Endodermal cell (in vitro differentiated cells): ENCODE data around the gene FPGS. TPM values are rescaled to one million over a fixed set of nuclear protein-coding genes. Genes with fewer than 3 reads are reported as not detected.

Experiments used
- DNase-seq: peaks from one replicate; pipeline ENCODE4 v3.0.0-alpha.2; 2017
- H3K27ac ChIP-seq: 2 replicates; pipeline ENCODE4 v1.5.1; 2013; ENCODE audit warnings: mild to moderate bottlenecking, low read depth, low read length, moderate library complexity
- H3K27me3 ChIP-seq: 2 replicates; pipeline ENCODE4 v1.6.1; 2013; ENCODE audit warnings: mild to moderate bottlenecking, low read length, moderate library complexity; ENCODE audit not compliant: insufficient read depth, control insufficient read depth, poor library complexity, severe bottlenecking
- H3K36me3 ChIP-seq: 2 replicates; pipeline ENCODE4 v1.7.0; 2013; ENCODE audit warnings: mild to moderate bottlenecking, low read length, moderate library complexity; ENCODE audit not compliant: control insufficient read depth, insufficient read depth
- H3K4me1 ChIP-seq: one replicate; pipeline ENCODE4 v1.7.0; 2013; ENCODE audit warnings: low read length; ENCODE audit not compliant: control insufficient read depth, insufficient read depth
- H3K4me3 ChIP-seq: 2 replicates; pipeline ENCODE4 v1.5.1; 2013; ENCODE audit warnings: mild to moderate bottlenecking, low read length, moderate library complexity
- H3K9ac ChIP-seq: 2 replicates; pipeline ENCODE4 v1.6.1; 2013; ENCODE audit warnings: mild to moderate bottlenecking, low read length, moderate library complexity; ENCODE audit not compliant: poor library complexity, severe bottlenecking; ENCODE audit errors: extremely low read depth
- H3K9me3 ChIP-seq: 2 replicates; pipeline ENCODE4 v1.6.1; 2013; ENCODE audit warnings: mild to moderate bottlenecking, low read length, moderate library complexity; ENCODE audit not compliant: control insufficient read depth
- H3K27ac Mint-ChIP-seq: 2 replicates; pipeline ENCODE4 v1.8.0; 2020; ENCODE audit warnings: mixed read lengths
- H3K27me3 Mint-ChIP-seq: 2 replicates; pipeline ENCODE4 v1.8.0; 2021; ENCODE audit warnings: mild to moderate bottlenecking, mixed read lengths; ENCODE audit not compliant: insufficient read depth
- H3K36me3 Mint-ChIP-seq: 2 replicates; pipeline ENCODE4 v1.8.0; 2020; ENCODE audit warnings: low read depth, mixed read lengths
- H3K4me1 Mint-ChIP-seq: 2 replicates; pipeline ENCODE4 v1.8.0; 2020; ENCODE audit warnings: mixed read lengths
- H3K4me3 Mint-ChIP-seq: 2 replicates; pipeline ENCODE4 v1.8.0; 2020; ENCODE audit warnings: mild to moderate bottlenecking, moderate library complexity, mixed read lengths
- H3K9me3 Mint-ChIP-seq: 2 replicates; pipeline ENCODE4 v1.8.0; 2020; ENCODE audit warnings: mild to moderate bottlenecking, mixed read lengths
- WGBS, 2 experiments: methylation state at CpG; one replicate each; pipeline versions ENCODE4 v1.1.5 to v1.1.7; 2013; ENCODE audit warnings: missing lambda C conversion rate in 2 of 2, mixed read lengths in 1 of 2; ENCODE audit not compliant: insufficient coverage in 1 of 2, insufficient read length in 1 of 2; 5-methylcytosine and 5-hydroxymethylcytosine counted together
- total RNA-seq, 2 donors: library from RNA; stranded (reverse); fragmentation: NEBNext Ultra II Directional in 1 of 2; extraction: Animal tissue kit (Norgen Biotek cat#: 25700) in 1 of 2; gene quantifications; 2 replicates in 1 of 2; 3 replicates in 1 of 2; pipeline ENCODE4 v1.2.1, GENCODE V29; 2021
- TF ChIP-seq, protein P1 (sequence below): fragments of 200-600 bp; sonication (generic); conservative IDR thresholded peaks from 2 replicates; pipeline ENCODE4 v1.5.0; 2021; ENCODE audit warnings: antibody characterized with exemption, mild to moderate bottlenecking

The FPGS gene
- total RNA-seq, 2 donors from 2014 or later, result 75.2 to 76.4 TPM

DNA sequence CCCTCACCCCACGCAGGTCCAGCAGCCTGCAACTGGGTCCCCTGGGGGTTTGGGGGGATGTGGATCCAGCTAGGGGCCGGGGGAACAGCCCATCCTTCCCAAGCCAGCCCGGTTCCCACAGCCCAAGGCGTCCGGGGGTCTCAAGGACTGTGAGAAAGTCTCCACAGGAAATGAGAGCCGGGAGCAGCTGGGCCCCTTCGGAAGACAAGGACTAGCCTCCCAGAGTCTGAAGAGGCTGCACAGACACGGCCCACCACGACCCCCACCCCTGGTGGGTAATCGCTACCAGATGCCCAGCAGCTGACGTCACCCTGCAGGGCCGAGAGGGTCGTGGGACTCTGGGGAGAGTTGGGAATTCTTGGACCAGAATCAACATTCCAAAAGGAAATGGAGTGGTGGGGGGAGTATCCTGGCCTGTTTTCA is 34.8 kb upstream of the FPGS start:
- H3K27me3 Mint-ChIP-seq, result peaks cover 8% of the 10 kb centered on the region
- peak overlapping the region; percentile 56 for H3K27ac ChIP-seq
- no peak overlapping the region for H3K9ac ChIP-seq
- no peak overlapping the region for H3K4me3 Mint-ChIP-seq
- peak overlapping the region; percentile 72 for H3K27ac Mint-ChIP-seq
- H3K36me3 Mint-ChIP-seq, result no peaks in the 10 kb centered on the region
- H3K4me1 ChIP-seq, result peaks cover 3% of the 10 kb centered on the region
- H3K27me3 ChIP-seq, result no peaks in the 10 kb centered on the region
- H3K9me3 Mint-ChIP-seq, result no peaks in the 10 kb centered on the region
- H3K36me3 ChIP-seq, result no peaks in the 10 kb centered on the region
- WGBS, 2 experiments, result 71 to 79% methylated on average over 8 to 13 of the region's 13 CpGs
- H3K4me3 ChIP-seq, result no peak overlapping the region
- TF ChIP-seq, protein P1, sequence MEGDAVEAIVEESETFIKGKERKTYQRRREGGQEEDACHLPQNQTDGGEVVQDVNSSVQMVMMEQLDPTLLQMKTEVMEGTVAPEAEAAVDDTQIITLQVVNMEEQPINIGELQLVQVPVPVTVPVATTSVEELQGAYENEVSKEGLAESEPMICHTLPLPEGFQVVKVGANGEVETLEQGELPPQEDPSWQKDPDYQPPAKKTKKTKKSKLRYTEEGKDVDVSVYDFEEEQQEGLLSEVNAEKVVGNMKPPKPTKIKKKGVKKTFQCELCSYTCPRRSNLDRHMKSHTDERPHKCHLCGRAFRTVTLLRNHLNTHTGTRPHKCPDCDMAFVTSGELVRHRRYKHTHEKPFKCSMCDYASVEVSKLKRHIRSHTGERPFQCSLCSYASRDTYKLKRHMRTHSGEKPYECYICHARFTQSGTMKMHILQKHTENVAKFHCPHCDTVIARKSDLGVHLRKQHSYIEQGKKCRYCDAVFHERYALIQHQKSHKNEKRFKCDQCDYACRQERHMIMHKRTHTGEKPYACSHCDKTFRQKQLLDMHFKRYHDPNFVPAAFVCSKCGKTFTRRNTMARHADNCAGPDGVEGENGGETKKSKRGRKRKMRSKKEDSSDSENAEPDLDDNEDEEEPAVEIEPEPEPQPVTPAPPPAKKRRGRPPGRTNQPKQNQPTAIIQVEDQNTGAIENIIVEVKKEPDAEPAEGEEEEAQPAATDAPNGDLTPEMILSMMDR, result no peak
- no peaks in the 10 kb centered on the region for H3K9me3 ChIP-seq
- DNase-seq, result peak; percentile 71
- H3K4me1 Mint-ChIP-seq, result peaks cover 8% of the 10 kb centered on the region

DNA sequence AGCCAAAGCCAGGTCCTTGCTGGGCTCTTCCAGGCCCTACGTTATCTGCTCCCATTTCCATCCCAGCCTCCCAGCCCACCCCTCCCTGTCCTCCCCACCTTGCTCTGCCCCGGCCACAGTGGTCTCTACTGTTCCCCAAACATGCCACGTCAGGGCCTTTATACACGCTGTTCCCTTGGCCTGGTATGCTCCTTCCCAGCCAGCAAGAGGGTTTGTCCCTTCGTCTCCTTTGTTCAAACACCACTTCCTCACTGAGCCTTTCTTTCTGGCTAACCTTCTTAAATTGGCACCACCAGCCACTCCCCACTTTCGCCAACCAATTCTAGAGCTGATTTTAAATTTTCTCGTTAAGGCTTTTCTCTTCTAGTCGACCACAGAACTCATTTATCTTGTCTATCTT is 34.0 kb upstream of the FPGS start:
- peaks cover 3% of the 10 kb centered on the region for H3K4me1 ChIP-seq
- no peak for DNase-seq
- Mint-ChIP-seq H3K4me1 (peaks cover 8% of the 10 kb centered on the region), H3K27me3 (peaks cover 10% of the 10 kb centered on the region), H3K9me3 (no peaks in the 10 kb centered on the region), H3K27ac (no peak overlapping the region), H3K4me3 (no peak overlapping the region), H3K36me3 (no peaks in the 10 kb centered on the region)
- no peaks in the 10 kb centered on the region for H3K27me3 ChIP-seq
- H3K36me3 ChIP-seq, result no peaks in the 10 kb centered on the region
- WGBS, 2 experiments, result 86 to 92% methylated on average over 8 of the region's 8 CpGs
- TF ChIP-seq, protein P1, result no peak
- H3K27ac ChIP-seq, result no peak overlapping the region
- H3K9me3 ChIP-seq, result no peaks in the 10 kb centered on the region
- H3K9ac ChIP-seq, result no peak overlapping the region
- H3K4me3 ChIP-seq, result no peak overlapping the region

DNA sequence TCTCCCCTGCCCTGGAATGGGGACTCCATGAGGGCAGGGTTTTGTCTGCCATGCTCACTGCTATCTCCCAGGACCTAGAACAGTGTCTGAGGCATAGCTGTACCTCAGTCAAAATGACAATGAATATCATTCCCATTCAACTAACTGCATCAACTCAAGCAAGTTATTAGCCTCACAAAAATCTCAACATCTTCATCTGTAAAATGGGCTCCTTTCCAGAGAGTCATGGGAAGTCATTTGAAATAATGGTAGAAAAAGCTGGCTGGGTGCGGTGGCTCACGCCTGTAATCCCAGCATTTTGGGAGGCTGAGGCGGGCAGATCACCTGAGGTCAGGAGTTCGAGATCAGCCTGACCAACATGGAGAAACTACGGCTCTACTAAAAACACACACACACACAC is 33.6 kb upstream of the FPGS start:
- no peak overlapping the region for H3K27ac Mint-ChIP-seq
- Histone ChIP-seq H3K36me3 (no peaks in the 10 kb centered on the region), H3K27ac (no peak overlapping the region), H3K9ac (no peak overlapping the region), H3K4me3 (no peak overlapping the region), H3K27me3 (no peaks in the 10 kb centered on the region), H3K9me3 (no peaks in the 10 kb centered on the region), H3K4me1 (peaks cover 3% of the 10 kb centered on the region)
- H3K36me3 Mint-ChIP-seq, result no peaks in the 10 kb centered on the region
- TF ChIP-seq, protein P1, result no peak
- H3K4me1 Mint-ChIP-seq, result peaks cover 8% of the 10 kb centered on the region
- no peak overlapping the region for H3K4me3 Mint-ChIP-seq
- peaks cover 10% of the 10 kb centered on the region for H3K27me3 Mint-ChIP-seq
- DNase-seq, result no peak
- 90% methylated on average over 5 of the region's 5 CpGs; no CpG with 5 or more reads in 1 of the 2 experiments for WGBS, 2 experiments
- no peaks in the 10 kb centered on the region for H3K9me3 Mint-ChIP-seq
